ENCODE measurements around the gene TAF1B.
"Not testable (repeated sequence)": the region's sequence is repeated elsewhere in the genome, so short reads cannot be mapped to it uniquely, and the experiment has no call there.

Gene TAF1B

GRCh38 chr2:9889812-9890261 is 46.6 kb downstream of the TAF1B start:
- DNase-seq: no peak

GRCh38 chr2:9892236-9892635 is 49.0 kb downstream of the TAF1B start:
- no peak for DNase-seq

- no peak for DNase-seq
Measured at GRCh38 chr2:9895669-9896590, 52.7 kb downstream of the TAF1B start.

GRCh38 chr2:9897331-9897737 is 54.1 kb downstream of the TAF1B start:
- no peak for DNase-seq

- no peak for DNase-seq
Measured at GRCh38 chr2:9897846-9898245, 54.6 kb downstream of the TAF1B start.

GRCh38 chr2:9905413-9905812 is 62.1 kb downstream of the TAF1B start:
- DNase-seq: no peak

GRCh38 chr2:9907402-9907801 is 64.1 kb downstream of the TAF1B start:
- no peak for DNase-seq

GRCh38 chr2:9908639-9909038 is 65.4 kb downstream of the TAF1B start:
- no peak for DNase-seq

GRCh38 chr2:9909106-9909505 is 65.8 kb downstream of the TAF1B start:
- DNase-seq: no peak

GRCh38 chr2:9910699-9911098 is 67.4 kb downstream of the TAF1B start:
- DNase-seq: no peak

- DNase-seq: no peak
Measured at GRCh38 chr2:9912468-9912867, 69.2 kb downstream of the TAF1B start.

- peak; percentile 21 for DNase-seq
Measured at GRCh38 chr2:9914384-9915065, 71.3 kb downstream of the TAF1B start.

- no peak for DNase-seq
Measured at GRCh38 chr2:9918275-9918674, 75.0 kb downstream of the TAF1B start.

GRCh38 chr2:9919512-9919911 is 76.2 kb downstream of the TAF1B start:
- no peak for DNase-seq

GRCh38 chr2:9927020-9927419 is 83.7 kb downstream of the TAF1B start:
- not testable (repeated sequence) for DNase-seq

- no peak for DNase-seq
Measured at GRCh38 chr2:9937258-9937657, 94.0 kb downstream of the TAF1B start.

- DNase-seq: no peak
Measured at GRCh38 chr2:9937968-9938367, 94.7 kb downstream of the TAF1B start.

- no peak for DNase-seq
Measured at GRCh38 chr2:9939587-9940485, 96.6 kb downstream of the TAF1B start.

- no peak for DNase-seq
Measured at GRCh38 chr2:9941196-9941995, 98.1 kb downstream of the TAF1B start.

GRCh38 chr2:9941996-9942390 is 98.7 kb downstream of the TAF1B start:
- no peak for DNase-seq

GRCh38 chr2:9944330-9944758 is 101.1 kb downstream of the TAF1B start:
- no peak for DNase-seq

- DNase-seq: no peak
Measured at GRCh38 chr2:9945596-9945995, 102.3 kb downstream of the TAF1B start.
